Heart right ventricle (tissue), 16 donors: ENCODE results near the gene RBM20. TPM values are rescaled to one million over a fixed set of nuclear protein-coding genes. Genes with fewer than 3 reads are reported as not detected.

Source experiments
- ATAC-seq, 8 donors: fragments of 200-7000 bp; cut with Tn5 transposase; one replicate each; pipeline ENCODE4 v1.9.1; 2020; ENCODE audit warnings: mild to moderate bottlenecking in 8 of 8, moderate library complexity in 8 of 8, moderate number of reproducible peaks in 1 of 8
- DNase-seq, 2 donors: peaks; one replicate each; pipeline ENCODE4 v3.0.0-alpha.2; 2020
- H3K27ac ChIP-seq, 10 donors: fragments of 200-600 bp; sonication (generic) in 2 of 10; one replicate each; pipeline versions ENCODE4 v1.5.0 to v1.8.0; 2020 to 2022; ENCODE audit warnings: mild to moderate bottlenecking in 3 of 10
- H3K27me3 ChIP-seq, 7 donors: fragments of 200-600 bp; one replicate each; pipeline ENCODE4 v1.8.0; 2021 to 2022; ENCODE audit warnings: mild to moderate bottlenecking in 2 of 7
- H3K36me3 ChIP-seq, 9 donors: fragments of 200-600 bp; sonication (generic) in 1 of 9; one replicate each; pipeline versions ENCODE4 v1.5.0 to v1.8.0; 2020 to 2022; ENCODE audit warnings: mild to moderate bottlenecking in 2 of 9
- H3K4me1 ChIP-seq, 9 donors: fragments of 200-600 bp; sonication (generic) in 1 of 9; one replicate each; pipeline versions ENCODE4 v1.5.0 to v1.8.0; 2020 to 2022; ENCODE audit warnings: mild to moderate bottlenecking in 4 of 9
- H3K4me3 ChIP-seq, 10 donors: fragments of 200-600 bp; sonication (generic) in 2 of 10; one replicate each; pipeline versions ENCODE4 v1.5.0 to v1.8.0; 2020 to 2022; ENCODE audit warnings: mild to moderate bottlenecking in 7 of 10, moderate library complexity in 2 of 10
- H3K9me3 ChIP-seq, 11 donors: fragments of 200-600 bp in 10 of 11; sonication (generic) in 2 of 11; one replicate each; pipeline versions ENCODE4 v1.5.0 to v1.8.0; 2013 to 2022; ENCODE audit warnings: mild to moderate bottlenecking in 2 of 11, control low read depth in 1 of 11, moderate library complexity in 1 of 11
- CTCF ChIP-seq, 9 donors: fragments of 200-600 bp; sonication (generic) in 2 of 9; IDR thresholded peaks; one replicate each; pipeline versions ENCODE4 v1.5.0 to v1.8.0; 2021 to 2022; ENCODE audit warnings: antibody characterized with exemption in 9 of 9, mild to moderate bottlenecking in 5 of 9, moderate library complexity in 1 of 9
- WGBS, 2 donors: extraction: QIAGEN DNeasy Blood & Tissue Kit; methylation state at CpG; one replicate each; pipeline ENCODE4 v1.1.7; 2013; ENCODE audit warnings: inconsistent platforms in 1 of 2; 5-methylcytosine and 5-hydroxymethylcytosine counted together
- intact Hi-C, 10 donors: fragments of 100-400 bp; cut with DNase I; formaldehyde crosslinking; loops; one replicate each; pipeline versions ENCODE4 v1.11.1 to v1.14.2; 2022
- polyA plus RNA-seq, 2 donors: library from polyadenylated mRNA; stranded (reverse); fragments of 200-250 nt; gene quantifications; one replicate each; pipeline ENCODE4 v1.2.3, GENCODE V29; 2013
- total RNA-seq, 10 donors: library from RNA; stranded (reverse); fragmentation: NEBNext Ultra II Directional in 3 of 10; extraction: Animal tissue kit (Norgen Biotek cat#: 25700) in 3 of 10; gene quantifications; one replicate each; pipeline versions ENCODE4 v1.2.1 to v1.2.4, GENCODE V29; 2021 to 2023
- donor health status: Arrhythmogenic right ventricular cardiomyopathy.
- donor health status: ischemic (EF 13 %, LVEDD 7.1; RV severe dilation, severe dysfunction).
- donor health status: healthy with polysubstance abuse.
- donor health status: DM: no; HTN: yes; CAD: no.
- donor health status: DM: no; HTN: no; CAD: no.
- donor health status: ischemic (EF 25% LVEDD 6.9; RV normal size, moderate dysfunction).
- donor health status: ischemic (EF 25% LVEDD 5.7; RV mildly dilated, moderate dysfunction).
- donor health status: healthy.
- donor health status: DM: yes; HTN: yes; CAD: no.
- donor health status: Ischemic cardiomyopathy.
- donor health status: ischemic (EF 35%, LVEDD 5.7; RV mildly dilated, moderate dysfunction).
- donor health status: nonischemic (EF 11% LVEDD 7.7; RV severe dilation, severe dysfunction).
- donor health status: DM: yes; HTN: yes; CAD: no.
- donor health status: PGD.
- donor health status: ischemic (EF 29% LVEDD 5.4; RV normal size, mild dysfunction).
- donor health status: nonischemic (EF 23%, LVEDD 6.1; RV moderate dilation, normal function).

RBM20 gene
- total and polyA plus RNA-seq, 12 donors: 10.1 to 186 (median 134) TPM

GRCh38 chr10:110812583-110812982, 168.4 kb downstream of the RBM20 start:
- no peak overlapping the region for H3K4me3 ChIP-seq
- H3K4me1 ChIP-seq: peaks cover 4 to 86% (median 40%) of the 10 kb centered on the region in 9 donors
- TF ChIP-seq CTCF (IDR thresholded peaks at IDR 0.05): no peak
- ATAC-seq (no peak), DNase-seq (no peak)
- H3K36me3 ChIP-seq: peaks cover 0 to 52% (median 0%) of the 10 kb centered on the region in 9 donors
- intact Hi-C loops: no loop called here
- H3K27ac ChIP-seq: peak overlapping the region in 3 of 10 donors; percentile 12 to 15 (median 13)
- 77 to 86% methylated on average over 12 of the region's 12 CpGs for WGBS, 2 donors
- no peaks in the 10 kb centered on the region for H3K27me3 ChIP-seq
- no peaks in the 10 kb centered on the region for H3K9me3 ChIP-seq

GRCh38 chr10:110813743-110814472, 169.8 kb downstream of the RBM20 start:
- Histone ChIP-seq H3K36me3 (peaks cover 0 to 42% (median 0%) of the 10 kb centered on the region in 9 donors), H3K4me1 (peaks cover 11 to 91% (median 52%) of the 10 kb centered on the region in 9 donors), H3K4me3 (no peak overlapping the region), H3K27me3 (no peaks in the 10 kb centered on the region), H3K9me3 (no peaks in the 10 kb centered on the region), H3K27ac (peak overlapping the region in 2 of 10 donors; percentile 13 to 18)
- TF ChIP-seq CTCF (IDR thresholded peaks at IDR 0.05): no peak
- intact Hi-C loops: no loop called here
- DNase-seq (no peak), ATAC-seq (no peak)
- 69 to 71% methylated on average over 8 of the region's 8 CpGs for WGBS, 2 donors

GRCh38 chr10:110815354-110816004, 171.3 kb downstream of the RBM20 start:
- no peak for TF ChIP-seq CTCF (IDR thresholded peaks at IDR 0.05)
- 26 to 55% methylated on average over 1 of the region's 1 CpG for whole genome bisulfite sequencing, 2 donors
- Histone ChIP-seq H3K36me3 (peaks cover 0 to 35% (median 0%) of the 10 kb centered on the region in 9 donors), H3K4me3 (no peak overlapping the region), H3K4me1 (peaks cover 21 to 95% (median 62%) of the 10 kb centered on the region in 9 donors), H3K9me3 (no peaks in the 10 kb centered on the region), H3K27me3 (no peaks in the 10 kb centered on the region), H3K27ac (peak overlapping the region in 6 of 10 donors; percentile 6 to 44 (median 27))
- peak in 1 of 2 donors; percentile 52 for DNase-seq
- ATAC-seq: peak in 6 of 8 donors; percentile 33 to 74 (median 56)
- intact Hi-C loops: no loop called here

- no peak for ATAC-seq
- intact Hi-C loops: no loop called here
- no peak for DNase-seq
- no peaks in the 10 kb centered on the region for H3K9me3 ChIP-seq
- WGBS, 2 donors: 47 to 69% methylated on average over 4 of the region's 4 CpGs
- peak overlapping the region in 6 of 10 donors; percentile 2 to 90 (median 46) for H3K27ac ChIP-seq
- no peaks in the 10 kb centered on the region for H3K27me3 ChIP-seq
- H3K4me3 ChIP-seq: no peak overlapping the region
- peaks cover 39 to 98% (median 74%) of the 10 kb centered on the region in 9 donors for H3K4me1 ChIP-seq
- peaks cover 0 to 30% (median 0%) of the 10 kb centered on the region in 9 donors for H3K36me3 ChIP-seq
- TF ChIP-seq CTCF (IDR thresholded peaks at IDR 0.05): no peak
These were observed 173.5 kb downstream of the RBM20 start for GRCh38 chr10:110817614-110818013.
